Fibroblast of villous mesenchyme (primary cell): Measurements from ENCODE around the gene SGK1. TPM values are rescaled to one million over a fixed set of nuclear protein-coding genes. Genes with fewer than 3 reads are reported as not detected.

Experiments
- DNase-seq: peaks from one replicate; pipeline ENCODE4 v3.0.0-alpha.2; 2010; ENCODE audit warnings: low read depth
- H3K4me3 ChIP-seq: 2 replicates; pipeline ENCODE4 v1.5.1; 2011; ENCODE audit warnings: low read depth, mild to moderate bottlenecking, low read length
- total RNA-seq: library from RNA; depleted of rRNA; stranded (reverse); fragments of >200 nt; gene quantifications from 2 replicates; pipeline ENCODE4 v1.2.3, GENCODE V29; 2012
- TF ChIP-seq, protein P1 (sequence below): IDR thresholded peaks from 2 replicates; pipeline ENCODE4 v1.5.1; 2012; ENCODE audit warnings: low read depth, mild to moderate bottlenecking, low read length; ENCODE audit not compliant: insufficient read depth

Gene SGK1
- total RNA-seq, 1 donor = 244 TPM

DNA sequence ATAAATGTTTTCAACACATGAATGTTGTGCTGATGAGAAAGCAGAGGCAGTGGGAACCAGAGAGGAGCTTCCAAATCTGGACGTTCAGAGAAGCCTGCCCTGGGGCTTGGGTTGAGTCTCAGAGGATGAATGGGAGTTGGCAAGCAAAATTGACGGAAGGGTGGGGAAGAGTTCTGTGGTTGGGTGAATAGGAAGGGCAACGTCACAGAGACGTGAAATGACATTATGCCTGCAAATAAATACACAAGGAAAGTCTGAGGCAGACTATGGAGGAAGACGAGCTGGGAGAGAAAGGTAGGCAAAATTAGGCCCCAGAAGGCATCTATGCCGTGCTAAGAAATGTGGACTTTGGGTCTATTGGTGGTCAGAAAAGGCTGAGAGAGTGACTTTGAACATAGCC, 25.2 kb upstream of the SGK1 start:
- TF ChIP-seq, protein P1, sequence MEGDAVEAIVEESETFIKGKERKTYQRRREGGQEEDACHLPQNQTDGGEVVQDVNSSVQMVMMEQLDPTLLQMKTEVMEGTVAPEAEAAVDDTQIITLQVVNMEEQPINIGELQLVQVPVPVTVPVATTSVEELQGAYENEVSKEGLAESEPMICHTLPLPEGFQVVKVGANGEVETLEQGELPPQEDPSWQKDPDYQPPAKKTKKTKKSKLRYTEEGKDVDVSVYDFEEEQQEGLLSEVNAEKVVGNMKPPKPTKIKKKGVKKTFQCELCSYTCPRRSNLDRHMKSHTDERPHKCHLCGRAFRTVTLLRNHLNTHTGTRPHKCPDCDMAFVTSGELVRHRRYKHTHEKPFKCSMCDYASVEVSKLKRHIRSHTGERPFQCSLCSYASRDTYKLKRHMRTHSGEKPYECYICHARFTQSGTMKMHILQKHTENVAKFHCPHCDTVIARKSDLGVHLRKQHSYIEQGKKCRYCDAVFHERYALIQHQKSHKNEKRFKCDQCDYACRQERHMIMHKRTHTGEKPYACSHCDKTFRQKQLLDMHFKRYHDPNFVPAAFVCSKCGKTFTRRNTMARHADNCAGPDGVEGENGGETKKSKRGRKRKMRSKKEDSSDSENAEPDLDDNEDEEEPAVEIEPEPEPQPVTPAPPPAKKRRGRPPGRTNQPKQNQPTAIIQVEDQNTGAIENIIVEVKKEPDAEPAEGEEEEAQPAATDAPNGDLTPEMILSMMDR = no peak
- H3K4me3 ChIP-seq = no peak overlapping the region
- DNase-seq = no peak

DNA sequence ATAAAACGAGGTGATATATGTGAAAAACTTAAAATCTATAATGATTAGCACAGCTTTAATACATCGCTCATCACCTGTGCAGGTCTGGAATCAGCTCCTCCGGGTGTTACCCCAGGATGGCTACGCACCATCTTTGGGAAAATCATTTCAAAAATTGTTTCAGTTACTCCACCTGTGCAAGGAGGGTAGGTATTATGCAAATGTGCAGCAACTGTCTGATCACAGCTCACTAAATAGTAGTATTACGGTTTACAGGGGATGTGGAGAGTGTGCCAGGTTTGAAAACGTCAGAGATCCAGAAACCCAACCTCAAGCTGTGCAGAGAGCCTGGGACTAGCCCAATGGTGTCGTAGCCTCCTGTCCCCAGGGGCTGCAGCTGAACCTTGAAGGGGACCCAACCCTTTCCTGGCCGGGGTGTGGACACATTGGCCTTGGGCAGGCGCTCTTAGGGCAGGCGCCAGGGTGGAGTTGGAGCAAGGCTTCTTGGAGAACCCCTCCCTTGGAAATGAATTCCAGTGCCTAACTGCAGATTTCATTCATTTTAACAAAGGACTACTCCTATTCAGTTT, 24.2 kb upstream of the SGK1 start:
- DNase-seq = no peak
- H3K4me3 ChIP-seq = no peak overlapping the region
- TF ChIP-seq, protein P1 = no peak

DNA sequence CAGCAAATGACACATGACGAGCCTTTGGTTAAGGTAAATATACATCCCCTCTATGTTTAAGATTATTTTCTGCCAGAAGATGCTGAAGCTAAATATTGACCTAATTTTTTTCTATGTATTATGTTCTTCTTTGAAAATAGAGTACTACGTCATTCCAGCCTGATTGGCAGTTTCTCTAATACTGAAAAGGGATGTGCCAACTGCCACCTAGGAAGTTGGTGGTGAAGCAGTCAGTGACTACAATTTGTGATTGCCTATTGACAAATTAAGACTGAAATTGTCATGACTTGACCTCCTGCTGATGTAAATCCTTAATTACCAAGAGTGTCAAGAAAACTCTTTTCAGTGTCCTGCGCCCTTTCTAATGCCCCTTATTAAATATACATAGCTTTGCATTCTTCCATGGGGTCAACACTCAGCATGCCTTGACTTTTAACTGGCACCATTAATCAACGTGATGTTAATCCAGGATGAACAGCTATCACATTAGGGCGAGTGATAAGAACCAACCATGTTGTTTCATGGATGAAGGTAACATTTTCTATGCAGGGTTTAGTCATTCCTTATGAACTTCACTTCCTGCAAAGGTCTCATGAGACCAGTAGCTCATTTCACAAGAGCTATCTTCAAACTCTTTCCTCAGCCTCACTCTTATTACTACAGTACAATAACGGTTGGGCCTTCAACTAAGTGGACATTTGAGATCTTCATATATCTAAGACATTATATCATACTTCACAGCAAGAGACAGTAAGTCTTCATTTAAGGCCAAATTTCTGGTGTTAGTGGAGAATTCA, 22.5 kb upstream of the SGK1 start:
- no peak overlapping the region for H3K4me3 ChIP-seq
- TF ChIP-seq, protein P1 = no peak
- DNase-seq = no peak

DNA sequence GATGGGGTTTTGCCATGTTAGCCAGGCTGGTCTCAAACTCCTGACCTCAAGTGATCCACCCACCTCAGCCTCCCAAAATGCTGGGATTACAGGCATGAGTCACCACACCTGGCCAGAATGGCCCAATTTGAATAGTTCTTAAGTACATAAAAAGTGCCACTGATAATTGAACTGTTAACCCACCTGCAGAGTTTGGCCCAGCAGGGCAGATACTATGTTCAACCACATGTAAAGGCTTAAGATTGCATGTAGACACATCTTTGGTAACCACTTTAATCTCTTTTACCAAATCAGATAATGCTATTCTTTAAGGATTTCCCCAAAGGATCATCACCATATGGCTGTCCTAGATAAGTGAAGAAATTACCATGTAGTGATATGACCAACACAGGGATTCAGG, 21.3 kb upstream of the SGK1 start:
- TF ChIP-seq, protein P1 = no peak
- no peak for DNase-seq
- H3K4me3 ChIP-seq = no peak overlapping the region

DNA sequence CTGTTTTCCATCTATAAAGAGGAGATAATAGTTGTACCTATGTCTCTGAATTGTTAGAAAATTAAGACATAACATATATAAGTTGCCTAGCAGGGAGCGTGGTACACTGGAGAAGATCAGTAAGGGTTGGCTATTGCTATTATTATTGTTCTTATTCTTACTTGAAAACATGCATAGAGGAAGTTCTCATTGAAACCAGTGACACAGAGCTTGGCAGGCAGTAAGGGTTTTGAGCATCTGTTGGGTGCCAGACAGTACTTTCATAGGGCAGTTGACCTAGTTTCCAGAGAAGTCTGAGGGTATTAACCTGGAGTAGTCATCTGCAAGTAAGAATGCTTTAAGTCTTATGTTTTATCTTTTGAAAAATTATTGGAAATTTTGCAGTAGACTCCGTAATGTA, 13.3 kb upstream of the SGK1 start:
- TF ChIP-seq, protein P1 = no peak
- DNase-seq = no peak
- no peak overlapping the region for H3K4me3 ChIP-seq

DNA sequence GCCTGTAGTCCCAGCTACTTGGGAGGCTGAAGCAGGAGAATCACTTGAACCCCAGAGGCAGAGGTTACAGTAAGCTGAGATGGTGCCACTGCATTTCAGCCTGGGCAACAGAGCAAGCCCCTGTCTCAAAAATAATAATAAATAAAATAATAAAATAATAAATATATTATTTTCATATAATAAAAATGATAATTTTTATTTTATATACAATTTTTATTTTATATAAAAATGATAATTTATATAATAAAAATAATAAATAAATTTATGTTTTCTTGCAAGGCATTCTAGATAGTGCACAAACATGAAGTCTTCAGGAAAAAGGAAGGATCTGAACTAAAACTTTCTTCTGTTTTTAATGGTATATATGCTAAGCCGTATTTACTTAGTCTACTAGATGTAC, 12.6 kb upstream of the SGK1 start:
- TF ChIP-seq, protein P1 = no peak
- H3K4me3 ChIP-seq = no peak overlapping the region
- DNase-seq = no peak
